8988T (cell line): ENCODE data around the gene RDH5.

Experiments
- DNase-seq: peaks from one replicate; pipeline ENCODE4 v3.0.0; 2011

RDH5 gene

GRCh38 chr12:55729819-55730818, 9.9 kb downstream of the RDH5 start:
- DNase-seq: no peak

- DNase-seq: no peak
Observed at GRCh38 chr12:55732288-55732687, 12.1 kb downstream of the RDH5 start.

- no peak for DNase-seq
Observed at GRCh38 chr12:55733021-55733555, 12.9 kb downstream of the RDH5 start.

GRCh38 chr12:55733858-55734257, 13.7 kb downstream of the RDH5 start:
- DNase-seq: no peak

- no peak for DNase-seq
Observed at GRCh38 chr12:55734595-55734994, 14.4 kb downstream of the RDH5 start.

- no peak for DNase-seq
Observed at GRCh38 chr12:55736076-55736475, 15.9 kb downstream of the RDH5 start.

- peak; percentile 64 for DNase-seq
Observed at GRCh38 chr12:55736780-55737580, 16.8 kb downstream of the RDH5 start.

GRCh38 chr12:55737581-55738122, 17.5 kb downstream of the RDH5 start:
- no peak for DNase-seq

- DNase-seq: no peak
Observed at GRCh38 chr12:55738123-55739024, 18.2 kb downstream of the RDH5 start.

GRCh38 chr12:55739025-55739378, 18.8 kb downstream of the RDH5 start:
- no peak for DNase-seq

GRCh38 chr12:55741931-55742680, 21.9 kb downstream of the RDH5 start:
- DNase-seq: no peak

GRCh38 chr12:55742719-55743405, 22.7 kb downstream of the RDH5 start, which contains the start of gene GDF11:
GDF11 (plus strand) TSS chr12:55743122; CDS start chr12:55743317, 195 bp downstream.
- DNase-seq: peak; percentile 96

- DNase-seq: peak; percentile 81
Observed at GRCh38 chr12:55743406-55744339, 23.5 kb downstream of the RDH5 start.

GRCh38 chr12:55744340-55745030, 24.3 kb downstream of the RDH5 start:
- DNase-seq: no peak

- DNase-seq: no peak
Observed at GRCh38 chr12:55745361-55746173, 25.4 kb downstream of the RDH5 start.

- no peak for DNase-seq
Observed at GRCh38 chr12:55746174-55746912, 26.1 kb downstream of the RDH5 start.

- DNase-seq: no peak
Observed at GRCh38 chr12:55746913-55747231, 26.7 kb downstream of the RDH5 start.
